ENCODE data around the gene PDGFRA.

The PDGFRA gene

DNA sequence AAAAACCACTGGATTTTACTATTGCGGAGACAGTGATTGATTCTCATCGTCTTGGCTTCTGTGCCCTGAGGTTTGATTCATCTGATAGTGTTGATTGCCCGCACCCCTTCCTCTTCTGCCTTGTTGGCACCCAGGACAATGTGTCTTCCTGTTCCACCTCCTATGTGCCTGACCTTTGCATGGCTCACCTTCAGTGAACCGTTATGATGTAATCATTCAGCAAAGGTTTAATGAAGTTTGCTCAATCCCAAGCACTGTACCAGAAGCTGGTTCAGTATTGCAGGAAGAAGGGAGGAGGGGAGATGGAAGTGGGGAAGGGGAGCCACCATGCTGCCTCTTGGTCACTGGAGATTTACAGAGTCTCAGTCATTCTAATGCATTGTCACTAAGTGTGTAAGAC, 36.3 kb downstream of the PDGFRA start:
- no peak for DNase-seq

DNA sequence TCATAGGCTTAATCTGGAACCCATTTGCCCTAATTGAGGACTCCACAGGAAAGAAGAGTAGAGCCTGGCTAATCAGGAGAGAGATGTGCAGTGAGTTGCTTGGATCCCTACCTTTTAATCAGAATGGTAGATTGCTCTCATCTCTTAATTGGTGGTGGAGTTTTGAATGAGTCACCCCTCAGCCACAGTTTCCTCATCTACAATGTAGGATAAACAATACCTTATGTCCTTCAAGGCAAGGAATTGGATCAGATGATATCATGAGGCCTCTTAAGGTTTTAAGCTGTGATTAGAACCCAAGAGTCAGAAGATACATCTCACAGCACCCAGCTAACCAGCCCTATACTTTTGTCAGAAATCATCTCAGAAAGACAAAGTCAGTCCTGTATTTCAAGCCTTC, 39.1 kb downstream of the PDGFRA start:
- no peak for DNase-seq

DNA sequence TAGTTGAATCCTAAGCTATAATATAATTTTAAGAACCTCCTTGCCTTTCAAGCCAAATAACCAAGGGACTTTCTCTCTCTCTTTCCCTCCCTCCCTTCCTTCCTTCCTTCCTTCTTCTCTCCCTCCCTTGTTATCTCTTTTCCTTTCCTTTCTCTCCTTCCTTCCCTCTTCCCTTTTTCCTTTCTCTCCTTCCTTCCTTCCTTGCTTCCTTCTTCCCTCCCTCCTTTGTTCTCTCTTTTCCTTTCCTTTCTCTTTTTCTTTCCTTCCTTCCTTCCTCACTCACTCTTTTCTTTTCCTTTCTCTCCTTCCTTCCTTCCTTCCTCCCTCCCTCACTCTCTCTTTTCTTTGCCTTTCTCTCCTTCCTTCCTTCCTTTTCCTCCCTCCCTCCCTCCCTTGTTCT, 42.4 kb downstream of the PDGFRA start:
- no peak for DNase-seq

DNA sequence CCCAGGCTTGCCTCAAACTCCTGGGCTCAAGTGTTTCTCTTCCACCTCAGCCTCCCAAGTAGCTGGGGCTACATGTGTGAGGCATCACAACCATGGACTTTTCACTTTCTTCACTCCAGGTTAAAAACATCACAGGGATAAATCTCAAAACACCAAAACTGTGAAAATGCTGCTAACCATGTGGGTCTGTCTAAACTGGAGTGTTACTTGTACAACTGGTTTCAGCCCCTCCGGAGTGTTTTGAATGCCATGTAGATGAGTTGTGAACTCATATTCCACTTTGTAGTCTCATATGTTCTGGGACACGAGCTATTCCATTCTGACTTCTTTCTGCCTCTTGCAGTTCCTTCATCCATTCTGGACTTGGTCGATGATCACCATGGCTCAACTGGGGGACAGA, 43.0 kb downstream of the PDGFRA start:
- DNase-seq, result no peak

GRCh38 chr4:54274264-54274663, 45.2 kb downstream of the PDGFRA start:
- DNase-seq, result no peak

DNA sequence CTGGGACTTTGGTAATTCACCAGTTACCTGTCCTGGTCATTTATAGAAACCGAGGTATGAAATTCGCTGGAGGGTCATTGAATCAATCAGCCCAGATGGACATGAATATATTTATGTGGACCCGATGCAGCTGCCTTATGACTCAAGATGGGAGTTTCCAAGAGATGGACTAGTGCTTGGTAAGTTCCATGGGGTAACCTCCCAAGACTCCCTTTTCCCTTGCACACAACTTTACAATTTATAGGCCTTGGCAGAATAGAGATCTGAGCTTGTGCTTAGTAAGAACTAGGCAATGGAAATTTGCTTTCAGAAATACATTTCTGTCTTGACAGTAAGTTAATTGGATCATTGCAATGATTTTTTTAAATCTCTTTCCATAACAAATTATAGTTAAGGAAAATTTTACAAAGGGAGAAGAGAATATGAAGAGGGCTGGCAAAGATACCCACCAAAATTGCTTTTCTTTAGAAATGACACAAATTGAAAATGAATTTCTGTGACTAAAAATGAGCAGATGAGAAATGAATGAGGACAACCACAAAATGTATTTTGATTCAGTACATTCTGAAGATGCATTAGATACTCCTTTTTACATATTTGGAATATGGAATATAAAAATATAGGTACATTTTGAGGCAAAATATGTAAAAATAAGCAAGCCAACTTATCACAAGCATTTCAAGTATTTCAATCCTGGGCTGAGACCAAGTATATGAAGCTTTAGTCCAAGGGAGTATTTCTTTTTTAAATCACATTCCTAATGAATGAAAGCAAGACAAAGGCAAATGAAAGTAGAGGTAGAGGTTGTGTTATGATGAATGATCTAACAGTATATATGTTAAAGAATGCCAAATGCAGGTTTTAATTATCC, 45.9 kb downstream of the PDGFRA start:
- no peak for DNase-seq

DNA sequence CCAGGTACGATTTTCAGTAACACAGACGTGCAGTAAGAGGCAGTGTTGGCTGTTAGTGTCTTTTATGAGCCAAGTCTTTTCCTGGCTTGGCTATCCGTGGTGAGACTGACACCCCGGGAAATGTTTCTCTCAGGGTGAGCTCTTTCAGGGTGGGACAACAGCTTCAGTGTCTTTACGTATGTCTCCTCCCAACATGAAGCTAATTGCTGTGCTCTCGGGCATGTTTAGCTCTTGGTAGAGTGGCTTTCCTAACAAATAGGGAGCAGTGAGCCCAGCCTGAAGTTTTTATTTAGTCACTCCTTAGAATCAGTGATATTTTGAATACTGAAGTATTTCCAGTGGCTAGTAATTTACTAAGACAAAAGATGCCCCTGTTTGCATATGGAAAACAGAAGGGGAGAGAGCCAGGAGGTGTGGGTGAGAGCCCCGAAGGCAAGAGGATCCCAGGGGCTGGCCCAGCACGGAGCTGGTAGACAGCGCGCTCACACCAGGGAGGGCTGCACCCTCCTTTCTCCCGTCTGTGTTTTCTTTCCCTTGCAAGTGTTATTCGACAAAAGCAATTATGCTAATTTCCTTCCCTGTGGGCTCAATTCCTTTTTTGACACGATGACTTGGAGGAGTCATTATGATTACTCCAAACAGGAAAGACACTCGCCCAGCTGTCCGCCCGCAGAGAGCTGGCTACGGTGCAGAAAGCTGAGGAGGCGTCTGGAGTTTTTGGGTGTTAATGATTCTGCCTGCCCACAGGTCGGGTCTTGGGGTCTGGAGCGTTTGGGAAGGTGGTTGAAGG, 47.7 kb downstream of the PDGFRA start:
- no peak for DNase-seq

GRCh38 chr4:54277691-54278090, 48.6 kb downstream of the PDGFRA start:
- no peak for DNase-seq

DNA sequence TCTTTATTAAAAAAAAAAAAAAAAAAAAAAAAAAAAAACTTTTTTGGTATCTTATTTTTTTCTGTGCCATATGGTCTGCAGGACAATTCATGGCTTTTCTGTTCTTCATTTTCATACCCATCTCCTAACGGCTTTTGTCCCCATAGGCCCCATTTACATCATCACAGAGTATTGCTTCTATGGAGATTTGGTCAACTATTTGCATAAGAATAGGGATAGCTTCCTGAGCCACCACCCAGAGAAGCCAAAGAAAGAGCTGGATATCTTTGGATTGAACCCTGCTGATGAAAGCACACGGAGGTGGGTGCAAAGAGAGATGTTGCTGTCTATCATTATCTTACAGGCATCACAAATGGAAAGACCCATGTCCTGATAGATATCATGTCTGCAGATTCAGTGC, 49.1 kb downstream of the PDGFRA start:
- DNase-seq, result no peak

GRCh38 chr4:54281054-54281766, 52.1 kb downstream of the PDGFRA start:
- no peak for DNase-seq

- no peak for DNase-seq
These were observed 53.7 kb downstream of the PDGFRA start for GRCh38 chr4:54282837-54283236.

- no peak for DNase-seq
These were observed 60.2 kb downstream of the PDGFRA start for GRCh38 chr4:54289316-54289715.

- no peak for DNase-seq
These were observed 61.9 kb downstream of the PDGFRA start for GRCh38 chr4:54290980-54291379.

DNA sequence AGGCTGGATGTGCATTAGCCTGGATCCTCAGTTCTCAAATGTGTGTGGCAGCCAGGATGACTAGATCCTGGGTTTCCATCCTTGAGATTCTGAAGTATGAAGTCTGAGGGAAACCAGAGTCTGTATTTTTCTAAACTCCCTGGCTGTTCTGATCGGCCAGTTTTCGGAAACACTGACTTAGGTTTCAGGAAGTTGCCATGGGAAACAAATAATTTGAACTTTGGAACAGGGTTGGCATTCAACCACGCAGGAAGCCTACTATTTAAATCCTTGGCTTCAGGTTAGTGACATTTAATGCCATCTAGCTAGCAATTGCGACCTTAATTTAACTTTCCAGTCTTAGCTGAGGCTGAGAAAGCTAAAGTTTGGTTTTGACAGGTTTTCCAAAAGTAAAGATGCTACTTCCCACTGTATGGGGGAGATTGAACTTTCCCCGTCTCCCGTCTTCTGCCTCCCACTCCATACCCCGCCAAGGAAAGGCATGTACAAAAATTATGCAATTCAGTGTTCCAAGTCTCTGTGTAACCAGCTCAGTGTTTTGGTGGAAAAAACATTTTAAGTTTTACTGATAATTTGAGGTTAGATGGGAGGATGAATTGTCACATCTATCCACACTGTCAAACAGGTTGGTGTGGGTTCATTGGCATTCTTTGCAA, 67.6 kb downstream of the PDGFRA start:
- DNase-seq, result no peak

DNA sequence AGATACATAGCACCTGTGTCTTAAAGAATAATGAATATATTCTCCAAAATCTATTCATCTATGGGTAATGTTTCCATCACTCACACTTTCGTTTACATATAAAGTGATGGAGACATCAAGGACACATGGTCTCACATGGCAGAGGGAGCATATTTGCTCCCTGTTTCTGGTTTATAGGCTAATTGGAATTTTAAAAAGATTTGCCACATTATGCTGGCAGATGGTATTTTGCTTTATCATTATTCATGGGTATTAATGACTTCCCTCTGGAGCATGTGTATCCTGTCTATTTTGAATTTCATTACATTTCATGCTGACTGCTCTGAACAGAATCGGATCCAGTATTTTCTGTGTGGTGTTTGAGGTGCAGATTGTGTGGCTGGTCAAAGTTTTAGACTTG, 79.0 kb downstream of the PDGFRA start:
- no peak for DNase-seq

- peak; percentile 2 for DNase-seq
These were observed 86.8 kb downstream of the PDGFRA start for GRCh38 chr4:54315561-54316538.

DNA sequence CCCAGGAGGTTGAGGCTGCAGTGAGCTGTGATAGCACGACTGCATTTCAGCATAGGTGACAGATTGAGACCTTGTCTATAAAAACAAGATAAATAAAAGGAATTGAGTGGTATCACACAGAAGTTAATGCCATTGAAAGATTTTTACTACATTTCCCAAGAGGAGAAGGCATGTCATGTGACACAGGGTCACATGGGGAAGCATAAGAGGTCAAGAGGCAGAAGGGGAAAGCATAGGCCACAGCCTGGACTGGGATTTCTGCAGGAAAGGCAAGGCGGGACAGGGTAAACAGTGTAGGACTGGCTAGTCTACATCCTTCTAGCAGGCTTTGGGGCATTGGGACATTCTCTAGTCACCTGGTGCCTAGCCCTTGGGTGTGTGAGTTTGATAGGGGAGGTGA, 88.6 kb downstream of the PDGFRA start:
- DNase-seq, result no peak

GRCh38 chr4:54318904-54319303, 89.8 kb downstream of the PDGFRA start:
- peak; percentile 17 for DNase-seq

DNA sequence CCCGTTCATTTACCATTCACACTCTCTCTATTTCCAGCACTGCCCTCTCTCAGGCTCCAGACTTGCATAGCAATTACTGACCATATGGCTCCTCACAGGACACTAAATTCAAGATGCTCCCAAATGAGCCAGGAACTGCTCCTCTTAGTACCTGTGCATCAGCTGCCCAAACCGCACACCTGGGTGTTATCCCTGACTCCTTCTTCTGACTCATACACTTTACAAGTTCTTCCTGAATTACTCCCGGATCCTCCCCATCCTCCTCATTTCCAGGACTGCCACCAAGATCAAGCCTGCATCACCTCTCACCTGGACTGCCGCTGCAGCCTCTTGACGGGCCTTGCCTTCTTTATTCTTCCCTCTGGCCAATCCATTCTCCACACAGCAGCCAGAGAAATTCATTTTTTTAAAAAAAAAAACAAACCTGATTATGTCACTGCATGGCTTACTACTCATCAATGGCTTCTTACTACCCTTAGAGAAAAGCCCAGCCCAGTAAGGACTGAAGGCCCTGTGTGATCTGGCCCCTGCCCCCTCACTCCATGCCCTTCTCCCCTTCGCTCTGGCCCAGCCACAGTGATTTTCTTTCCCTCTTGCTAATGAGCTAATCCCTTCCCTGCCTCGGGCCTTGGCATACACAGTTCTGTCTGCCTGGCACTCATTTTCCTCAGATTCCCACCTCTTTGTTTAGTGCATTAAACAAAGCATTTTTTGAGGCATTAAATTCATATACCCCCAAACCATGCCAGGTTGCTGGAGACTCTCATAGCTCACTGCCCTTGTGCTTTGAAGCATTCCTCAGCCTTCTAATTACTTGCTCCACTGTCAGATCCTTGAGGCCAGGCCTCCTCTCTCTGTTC, 92.0 kb downstream of the PDGFRA start:
- DNase-seq, result no peak

GRCh38 chr4:54322818-54323417, 93.8 kb downstream of the PDGFRA start:
- DNase-seq, result peak; percentile 38
